GM18870 (cell line): ENCODE measurements around the gene SMAD3.

Experiments used
- ATAC-seq: cut with Tn5 transposase; IDR thresholded peaks from one replicate; pipeline ENCODE4 v1.9.1; 2021; ENCODE audit warnings: moderate library complexity; ENCODE audit not compliant: unreplicated experiment

The SMAD3 gene

GRCh38 chr15:67178569-67179210, 113.3 kb downstream of the SMAD3 start:
- ATAC-seq: no peak

- ATAC-seq: no peak
Observed at GRCh38 chr15:67179411-67179995, 114.1 kb downstream of the SMAD3 start.

GRCh38 chr15:67180035-67180434, 114.6 kb downstream of the SMAD3 start:
- ATAC-seq: no peak

- ATAC-seq: no peak
Observed at GRCh38 chr15:67180514-67181191, 115.3 kb downstream of the SMAD3 start.

GRCh38 chr15:67181221-67181639, 115.8 kb downstream of the SMAD3 start:
- no peak for ATAC-seq

GRCh38 chr15:67183443-67184169, 118.2 kb downstream of the SMAD3 start:
- no peak for ATAC-seq

- ATAC-seq: no peak
Observed at GRCh38 chr15:67184208-67184925, 119.0 kb downstream of the SMAD3 start.

- ATAC-seq: no peak
Observed at GRCh38 chr15:67185051-67185450, 119.6 kb downstream of the SMAD3 start.

GRCh38 chr15:67185621-67186225, 120.3 kb downstream of the SMAD3 start:
- no peak for ATAC-seq

GRCh38 chr15:67186226-67186649, 120.8 kb downstream of the SMAD3 start:
- ATAC-seq: no peak

- ATAC-seq: no peak
Observed at GRCh38 chr15:67186688-67187087, 121.3 kb downstream of the SMAD3 start.

- ATAC-seq: no peak
Observed at GRCh38 chr15:67187351-67187854, 122.0 kb downstream of the SMAD3 start.

GRCh38 chr15:67188551-67189218, 123.3 kb downstream of the SMAD3 start:
- no peak for ATAC-seq

- ATAC-seq: no peak
Observed at GRCh38 chr15:67189326-67190051, 124.1 kb downstream of the SMAD3 start.

- ATAC-seq: no peak
Observed at GRCh38 chr15:67190326-67190725, 124.9 kb downstream of the SMAD3 start.

GRCh38 chr15:67190813-67191212, 125.4 kb downstream of the SMAD3 start:
- no peak for ATAC-seq

GRCh38 chr15:67192185-67192820, 126.9 kb downstream of the SMAD3 start:
- ATAC-seq: no peak

- ATAC-seq: no peak
Observed at GRCh38 chr15:67193223-67193990, 128.0 kb downstream of the SMAD3 start.
